Brain pericyte (primary cell): ENCODE data around the gene PYY.
"Not testable (repeated sequence)": the region's sequence is repeated elsewhere in the genome, so short reads cannot be mapped to it uniquely, and the experiment has no call there.

Experiments used
- DNase-seq: peaks from one replicate; pipeline ENCODE4 v3.0.0-alpha.2; 2012; ENCODE audit warnings: low read depth, low spot score

Gene PYY

DNA sequence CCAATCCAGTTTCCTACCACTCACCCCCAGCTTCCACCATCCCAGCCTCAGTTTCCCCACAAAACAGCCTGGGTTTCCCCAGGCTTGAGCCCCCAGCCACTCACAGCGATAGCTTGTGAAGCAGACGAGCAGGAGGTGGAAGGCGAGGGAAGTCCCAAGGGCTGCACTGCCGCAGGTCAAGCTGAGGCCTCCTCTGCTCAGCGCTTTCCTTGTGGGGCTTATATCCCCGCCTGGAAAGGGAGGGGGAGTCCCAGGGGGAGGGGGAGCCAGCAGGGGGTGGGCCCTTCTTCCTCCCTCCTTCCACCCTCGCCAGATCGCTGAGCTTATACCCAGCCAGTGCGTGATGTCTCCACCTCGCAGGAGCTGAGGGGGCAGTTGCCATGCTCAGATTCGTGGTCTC, at the start of gene PYY:
Gene PYY (minus strand): TSS at position 195 of the 400 bp plus-strand sequence. CDS start 457 bp downstream, outside the sequence.
- DNase-seq: no peak

DNA sequence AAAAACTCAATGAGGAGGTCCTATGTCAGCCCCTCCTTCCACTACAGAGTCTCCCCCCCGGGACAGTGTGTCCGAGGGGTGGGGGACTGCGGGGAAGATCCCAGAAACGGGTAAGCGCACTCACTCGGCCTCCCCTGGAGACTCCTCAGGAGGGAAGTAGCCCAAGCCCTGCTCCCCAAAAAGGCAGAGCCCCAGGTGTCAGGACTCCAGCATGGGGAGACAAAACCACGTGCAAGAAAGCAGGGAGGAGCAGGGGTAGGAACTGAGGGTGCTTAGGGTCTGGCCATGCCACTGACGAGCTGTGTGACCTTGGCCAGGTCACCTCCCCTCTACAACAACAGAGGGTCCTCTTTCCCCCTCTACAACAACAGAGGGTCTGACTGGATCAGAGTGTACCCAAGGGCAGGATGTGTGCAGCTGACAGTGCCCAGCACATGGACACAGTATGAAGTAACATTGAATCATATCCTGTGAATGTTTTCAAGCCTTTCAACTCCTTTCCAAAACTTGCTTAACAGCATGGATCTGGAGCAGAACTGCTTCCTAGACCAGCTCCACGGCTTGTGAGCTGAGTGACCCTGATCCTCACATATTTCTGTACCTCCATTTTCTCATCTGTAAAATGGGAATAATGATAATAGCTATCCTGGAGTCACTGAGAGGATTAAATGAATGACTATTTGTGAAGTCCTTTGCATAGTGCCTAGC, 48.6 kb upstream of the PYY start:
- no peak for DNase-seq

DNA sequence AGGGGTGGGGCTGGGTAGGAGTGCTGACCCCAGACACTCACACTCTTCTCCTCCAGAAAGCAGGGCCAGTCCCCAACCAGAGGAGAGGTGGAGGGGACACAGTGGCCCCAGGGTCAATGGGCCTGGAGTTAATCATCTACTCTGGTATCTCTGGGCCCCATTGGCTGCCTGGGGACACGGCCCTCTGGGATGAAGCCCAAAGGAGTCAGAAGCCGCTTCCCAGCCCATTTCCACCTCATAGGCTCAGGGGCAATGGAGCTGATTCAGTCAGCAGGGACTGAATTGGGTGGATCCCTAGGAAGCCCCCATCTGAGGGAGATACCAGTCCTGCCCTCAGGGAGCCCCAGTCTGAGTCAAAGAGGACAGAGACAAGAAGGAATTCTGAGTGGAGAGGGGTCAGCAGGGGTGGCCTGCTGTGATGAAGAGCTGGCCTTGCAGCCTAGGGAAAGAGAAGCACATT, 47.8 kb upstream of the PYY start:
- no peak for DNase-seq

DNA sequence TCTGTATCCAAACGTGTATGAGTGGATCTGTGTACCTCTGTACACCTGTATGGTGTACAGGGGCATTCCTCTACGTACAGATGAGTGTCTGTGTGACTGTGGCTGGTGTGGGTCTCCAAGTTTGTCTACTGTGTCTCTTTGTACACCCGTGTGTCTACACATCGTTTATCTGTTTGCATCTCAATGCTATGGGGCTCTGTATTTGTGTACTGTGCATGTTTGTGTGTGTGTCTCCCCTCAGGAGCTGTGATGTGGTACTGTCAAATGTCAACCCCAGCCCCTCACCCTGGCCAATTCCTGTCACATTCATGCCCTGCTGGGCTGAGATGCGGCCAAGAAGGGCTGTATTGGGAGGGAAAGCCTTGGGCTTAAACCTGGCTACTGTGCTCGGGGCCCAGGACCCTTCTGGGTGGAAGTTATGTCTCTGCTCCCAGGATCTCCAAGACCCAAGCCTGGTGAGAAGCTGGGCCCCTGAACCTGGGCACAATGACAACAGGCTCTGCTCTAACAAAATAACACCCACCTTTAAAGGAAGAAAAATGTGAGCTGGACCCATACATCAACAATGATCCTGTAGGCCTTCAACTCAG, 47.2 kb upstream of the PYY start:
- no peak for DNase-seq

DNA sequence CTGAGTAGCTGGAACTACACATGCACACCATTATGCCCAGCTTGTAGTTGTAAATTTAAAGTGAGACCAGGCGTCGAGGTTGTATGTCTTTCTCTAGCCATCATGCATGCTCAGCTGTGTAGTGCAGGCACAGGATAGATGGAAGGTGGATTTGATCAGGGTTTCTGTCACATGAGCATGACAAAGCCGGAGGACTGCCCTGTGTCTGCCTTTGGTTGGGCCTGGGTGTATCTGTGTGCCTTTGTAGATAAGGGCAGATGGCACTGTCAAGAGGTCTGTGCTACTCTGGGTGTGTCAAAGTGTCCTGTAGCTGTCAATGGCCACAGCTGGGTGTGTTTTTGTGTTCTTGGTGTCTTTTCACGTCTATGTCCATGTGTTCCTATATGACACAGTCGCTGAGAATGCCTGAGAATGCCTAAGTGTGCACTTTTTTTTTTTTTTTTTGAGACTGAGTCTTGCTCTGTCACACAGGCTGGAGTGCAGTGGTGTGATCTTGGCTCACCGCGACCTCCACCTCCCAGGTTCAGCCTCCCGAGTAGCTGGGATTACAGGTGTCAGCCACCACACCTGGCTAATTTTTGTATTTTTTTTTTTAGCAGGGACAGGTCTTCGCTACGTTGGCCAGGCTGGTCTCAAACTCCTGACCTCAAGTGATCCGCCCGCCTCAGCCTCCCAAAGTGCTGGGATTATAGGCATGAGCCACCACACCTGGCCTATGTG, 46.6 kb upstream of the PYY start:
- no peak for DNase-seq

DNA sequence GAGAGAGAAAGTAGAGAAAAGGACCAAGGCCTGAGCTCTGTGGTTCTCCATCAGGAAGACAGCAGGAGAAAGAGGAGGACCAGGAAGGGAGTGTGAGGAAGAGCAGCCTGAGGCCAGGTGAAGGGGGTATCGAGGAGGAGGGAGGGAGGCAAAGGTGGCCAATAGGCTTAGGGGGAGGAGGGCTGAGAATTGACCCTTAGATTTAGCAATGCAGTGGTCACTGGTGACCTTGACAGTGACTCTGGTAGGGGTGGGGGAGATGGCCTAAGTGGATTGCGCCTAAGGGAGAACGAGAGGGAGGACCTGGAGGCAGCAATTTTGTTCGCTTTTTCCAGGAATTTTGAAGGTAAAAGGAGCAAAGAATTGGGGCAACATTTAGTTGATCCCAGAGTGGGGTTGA, 45.3 kb upstream of the PYY start:
- no peak for DNase-seq

DNA sequence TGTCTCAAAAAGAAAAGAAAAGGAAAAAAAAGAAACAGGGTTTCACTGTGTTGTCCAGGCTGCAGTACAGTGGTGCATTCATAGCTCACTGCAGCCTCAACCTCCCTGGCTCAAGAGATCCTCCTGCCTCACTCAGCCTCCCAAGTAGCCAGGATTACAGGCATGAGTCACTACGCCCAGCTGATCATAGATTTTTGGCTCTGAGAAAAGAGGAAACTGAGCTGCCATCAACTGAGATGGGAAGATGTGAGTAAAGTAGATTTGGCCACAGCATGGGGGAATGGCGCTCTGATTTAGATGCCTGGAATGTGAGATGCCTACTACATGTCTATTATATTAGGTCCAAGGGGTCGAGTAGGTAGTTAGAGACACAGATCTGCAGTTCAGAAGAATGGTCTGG, 44.8 kb upstream of the PYY start:
- DNase-seq: no peak

DNA sequence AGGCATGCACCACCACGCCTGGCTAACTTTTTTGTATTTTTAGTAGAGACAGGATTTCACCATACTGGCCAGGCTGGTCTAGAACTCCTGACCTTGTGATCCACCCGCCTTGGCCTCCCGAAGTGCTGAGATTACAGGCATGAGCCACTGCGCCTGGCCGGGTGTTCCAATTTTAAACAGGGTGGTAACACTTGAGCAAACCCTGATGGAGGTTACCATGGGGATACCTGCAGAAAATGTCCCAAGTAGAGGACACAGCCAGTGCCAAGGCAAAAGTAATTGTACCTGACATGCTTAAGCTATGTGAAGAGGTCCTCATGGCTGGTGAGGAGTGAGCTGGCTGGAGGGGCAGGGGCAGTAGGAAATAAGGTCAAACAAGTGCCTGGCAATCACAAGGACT, 43.4 kb upstream of the PYY start:
- not testable (repeated sequence) for DNase-seq

DNA sequence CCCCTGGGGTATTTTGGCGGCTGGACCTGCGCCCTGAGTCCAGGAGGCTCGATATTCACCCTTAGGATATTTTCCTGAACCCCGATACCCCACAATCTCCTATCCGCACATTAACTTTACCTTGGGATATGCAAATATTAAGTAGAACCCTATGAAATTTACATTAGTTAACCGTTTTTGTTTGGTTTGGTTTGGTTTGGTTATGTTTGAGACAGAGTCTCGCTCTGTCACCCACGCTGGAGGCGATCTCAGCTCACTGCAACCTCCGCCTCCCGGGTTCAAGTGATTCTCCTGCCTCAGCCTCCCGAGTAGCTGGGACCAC, 41.4 kb upstream of the PYY start:
- DNase-seq: no peak

DNA sequence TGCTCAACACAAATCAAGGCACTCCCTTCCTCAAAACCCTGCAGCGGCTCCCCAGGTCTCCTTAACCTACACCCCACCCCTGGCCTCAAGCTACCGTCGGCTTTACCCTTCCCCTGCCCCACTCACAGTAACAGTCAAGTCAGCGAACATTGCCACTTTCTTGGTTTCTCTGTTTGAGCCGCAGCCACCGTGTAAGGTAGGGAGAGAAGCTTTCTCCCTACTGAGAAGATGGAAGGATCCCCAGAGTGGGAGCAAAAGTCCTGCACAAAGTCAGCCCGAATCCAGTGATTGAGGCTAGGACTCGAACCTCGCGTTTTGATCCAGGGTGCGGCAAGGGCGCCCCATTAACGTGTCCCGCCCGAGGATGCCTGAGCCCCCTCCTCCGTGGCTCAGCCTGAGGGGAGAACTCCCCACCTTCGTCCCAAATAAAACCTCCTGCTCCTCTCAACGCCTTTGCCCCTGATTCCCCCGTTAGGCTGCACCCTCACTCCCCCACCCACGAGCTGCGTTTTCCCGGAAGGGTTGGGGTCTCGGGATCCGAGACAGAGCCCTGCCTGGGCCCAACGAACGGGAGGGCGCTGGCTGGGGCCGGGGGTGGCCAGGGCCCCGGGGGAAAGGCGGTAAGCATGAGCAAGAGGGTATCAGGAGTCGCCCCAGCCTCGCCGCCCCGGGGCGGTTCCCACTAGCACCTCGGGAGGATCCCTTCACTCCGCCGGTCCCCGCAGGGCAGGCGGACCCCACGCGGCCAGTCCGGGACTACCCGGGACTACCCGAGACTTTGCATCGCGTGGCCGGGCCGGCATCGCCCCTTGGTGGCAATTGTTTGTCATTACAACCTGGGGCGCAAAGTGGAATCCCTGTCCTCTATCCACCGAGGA, 40.8 kb upstream of the PYY start:
- no peak for DNase-seq

DNA sequence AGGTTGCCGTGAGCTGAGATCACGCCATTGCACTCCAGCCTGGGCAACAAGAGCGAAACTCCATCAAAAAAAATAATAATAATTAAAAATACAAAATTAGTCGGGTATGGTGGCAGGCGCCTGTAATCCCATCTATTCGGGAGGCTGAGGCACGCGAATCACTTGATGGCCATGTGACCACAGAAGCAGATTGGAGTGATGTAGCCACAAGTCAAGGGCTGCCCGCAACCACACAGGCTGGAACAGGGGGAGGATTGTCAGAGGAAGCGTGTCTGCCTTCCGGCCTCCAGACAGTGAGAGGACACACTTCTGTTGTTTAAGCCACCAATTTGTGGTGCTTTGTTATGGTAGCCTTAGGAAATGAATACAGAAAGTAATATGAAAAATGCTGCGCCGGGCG, 38.9 kb upstream of the PYY start:
- DNase-seq: no peak

DNA sequence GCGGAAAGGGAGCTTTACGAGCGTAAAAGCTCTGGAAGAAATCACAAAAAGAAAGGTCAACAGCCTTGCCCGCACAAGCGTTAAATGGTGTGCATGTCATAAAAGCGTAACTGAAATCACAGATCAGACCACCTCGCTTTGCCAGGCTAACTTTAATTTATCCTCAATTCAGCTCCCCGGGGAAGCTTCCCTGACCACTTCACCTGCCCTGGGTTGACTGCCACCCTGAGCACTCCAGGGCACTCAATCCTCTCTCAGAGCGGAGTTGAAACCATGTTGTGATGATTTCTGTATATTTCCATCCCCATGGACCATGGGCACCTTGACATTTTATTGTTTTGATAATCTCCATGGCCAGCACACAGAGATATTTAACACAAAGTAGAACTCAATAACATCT, 34.6 kb upstream of the PYY start:
- DNase-seq: no peak

DNA sequence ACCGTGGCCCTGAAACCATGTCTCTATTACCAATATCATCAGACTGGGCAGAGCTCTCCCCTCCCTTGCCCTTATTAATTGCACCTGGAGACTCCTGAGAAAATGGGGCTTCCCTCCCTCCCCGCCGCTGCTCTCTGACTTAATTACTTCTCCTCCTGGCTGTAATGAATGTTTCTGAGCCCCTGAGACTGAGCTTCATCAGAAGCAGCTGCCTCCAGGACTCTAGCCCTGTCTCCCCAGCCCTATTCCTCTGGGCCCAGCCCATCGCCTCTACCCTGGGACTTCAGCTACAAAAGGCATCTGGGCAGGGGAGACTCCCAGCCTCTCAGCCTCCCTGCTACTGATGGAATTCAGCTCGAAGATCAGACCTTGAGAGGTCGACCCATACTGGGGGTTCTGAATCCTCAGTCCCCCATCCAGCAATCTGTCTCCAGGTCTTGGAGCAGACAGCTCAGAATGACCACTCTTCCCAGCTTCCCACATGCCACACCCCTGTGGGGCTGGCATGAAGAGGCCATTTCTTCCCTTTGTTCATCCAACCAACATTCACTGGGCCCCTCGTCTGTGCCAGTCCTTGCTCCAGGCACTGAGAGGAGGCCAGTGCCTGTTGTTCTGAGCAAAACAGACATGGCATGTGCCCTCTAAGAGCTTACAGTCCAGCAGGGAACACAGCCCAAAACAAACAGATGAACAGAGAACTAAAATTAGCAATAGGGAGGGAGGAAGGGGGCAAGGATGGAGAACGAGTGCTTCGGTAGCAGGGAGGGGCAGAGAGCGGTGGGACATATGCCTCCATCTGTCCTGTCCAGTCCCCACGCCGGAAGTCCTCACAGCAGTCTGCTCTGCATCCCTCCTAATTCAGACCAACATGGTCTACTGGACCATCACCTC, 33.6 kb upstream of the PYY start:
- no peak for DNase-seq

DNA sequence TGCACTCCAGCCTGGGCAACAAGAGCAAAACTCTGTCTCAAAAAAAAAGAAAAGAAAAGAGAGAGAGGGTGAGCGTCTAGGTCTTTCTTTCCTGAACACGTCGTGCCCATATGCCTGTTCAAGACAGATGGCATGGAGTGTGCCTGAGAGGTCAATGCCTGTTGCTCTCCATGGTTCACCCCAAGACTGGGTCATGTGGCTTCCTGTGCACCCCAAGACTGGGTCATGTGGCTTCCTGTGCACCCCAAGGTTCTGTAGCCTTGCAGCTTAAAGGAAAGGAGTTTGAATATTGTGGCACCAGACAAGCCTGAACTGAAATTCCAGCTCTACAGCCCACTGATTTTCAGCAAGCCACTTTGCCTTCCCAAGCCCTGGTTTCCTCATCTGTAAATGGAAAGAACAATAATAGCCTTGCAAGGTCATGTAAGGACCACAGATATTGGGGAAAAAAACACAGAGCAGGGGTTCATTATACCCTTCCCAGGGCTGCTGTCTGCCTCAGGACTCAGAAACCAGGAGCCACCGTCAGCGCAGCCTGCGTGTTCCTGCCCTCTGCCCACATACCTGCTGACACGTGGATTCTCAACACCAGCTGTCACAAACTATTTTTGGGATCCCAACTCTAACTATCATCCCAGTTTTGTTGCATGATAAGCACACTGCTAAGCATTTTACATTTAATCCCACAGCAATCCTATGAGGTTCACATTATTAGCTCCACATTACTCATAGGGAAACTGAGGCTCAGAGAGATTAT, 32.7 kb upstream of the PYY start:
- no peak for DNase-seq

DNA sequence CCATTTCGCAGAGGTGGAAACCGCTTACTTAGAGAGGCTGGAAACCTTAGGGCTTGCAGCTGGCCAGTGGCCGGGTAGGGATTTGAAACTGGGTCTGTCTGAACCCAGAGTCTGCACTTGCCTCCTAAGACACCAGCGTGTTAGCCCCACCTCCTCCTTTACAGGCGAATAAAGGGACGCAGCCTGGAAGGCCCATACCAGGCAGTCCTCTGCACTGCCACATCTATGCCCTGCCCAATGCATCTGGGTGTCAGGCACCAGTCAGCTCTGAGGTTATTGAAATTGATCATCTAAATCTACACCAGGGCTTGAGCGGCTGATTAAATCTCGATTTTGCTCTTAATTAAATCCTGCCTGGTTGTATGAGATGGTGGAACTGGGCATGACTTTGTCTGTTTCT, 30.8 kb upstream of the PYY start:
- DNase-seq: no peak

DNA sequence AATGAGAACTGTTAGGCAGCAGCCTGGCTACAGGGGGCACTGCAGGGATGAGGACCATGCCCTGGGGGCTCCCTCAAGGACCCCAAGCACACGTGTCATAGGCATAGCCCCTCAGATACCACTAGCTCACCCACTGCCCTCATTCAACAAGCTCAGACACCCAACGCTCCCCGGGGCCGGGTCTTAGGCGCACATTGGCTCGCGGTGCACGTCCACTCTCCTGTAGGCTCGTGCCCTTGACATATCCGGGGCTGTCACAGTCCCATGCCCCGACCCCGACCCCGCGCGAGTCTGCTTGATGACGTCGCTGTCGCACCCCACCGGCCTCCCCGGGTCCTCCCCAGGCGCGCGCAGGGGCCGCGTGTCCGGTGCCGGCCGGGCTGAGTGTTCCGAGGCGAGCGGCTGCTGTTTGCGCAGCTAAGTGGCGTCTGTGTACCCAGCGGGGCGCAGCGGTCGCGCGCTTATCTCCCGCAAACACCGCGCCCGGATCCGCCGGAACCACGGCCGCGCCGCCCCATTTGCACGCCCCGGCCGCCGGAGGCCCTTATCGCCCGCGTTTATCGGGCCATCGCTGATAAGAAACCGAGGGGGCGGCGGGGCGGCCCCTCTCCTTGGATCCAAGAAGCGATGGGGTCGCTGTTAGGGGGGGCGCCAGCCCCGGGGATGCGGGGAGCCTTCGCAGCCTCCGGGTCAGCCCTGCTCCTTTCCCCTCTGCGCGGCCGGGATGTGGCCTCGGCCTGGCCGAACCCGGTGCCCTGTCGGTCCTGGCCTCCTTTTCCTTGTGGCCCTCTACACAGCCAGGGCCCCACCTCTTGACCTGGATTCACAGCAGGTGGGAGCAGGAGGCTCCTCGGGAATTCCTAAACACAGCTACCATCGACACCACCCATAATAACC, 30.0 kb upstream of the PYY start:
- DNase-seq: no peak

DNA sequence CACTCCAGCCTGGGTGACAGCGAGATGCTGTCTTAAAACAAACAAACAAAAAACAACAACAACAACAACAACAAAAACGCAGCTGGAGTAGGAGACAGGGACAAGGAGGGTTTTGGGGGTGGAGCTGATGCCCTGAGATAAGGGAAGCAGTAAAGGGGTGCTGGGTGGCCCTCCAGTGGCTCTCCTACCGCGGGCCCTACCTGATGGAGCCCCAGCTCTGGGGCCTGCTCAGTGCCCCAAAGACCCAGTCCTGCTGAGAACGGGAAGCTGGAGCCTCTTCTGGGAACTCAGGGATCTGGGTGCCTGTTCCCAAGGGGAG, 29.4 kb upstream of the PYY start:
- DNase-seq: no peak

DNA sequence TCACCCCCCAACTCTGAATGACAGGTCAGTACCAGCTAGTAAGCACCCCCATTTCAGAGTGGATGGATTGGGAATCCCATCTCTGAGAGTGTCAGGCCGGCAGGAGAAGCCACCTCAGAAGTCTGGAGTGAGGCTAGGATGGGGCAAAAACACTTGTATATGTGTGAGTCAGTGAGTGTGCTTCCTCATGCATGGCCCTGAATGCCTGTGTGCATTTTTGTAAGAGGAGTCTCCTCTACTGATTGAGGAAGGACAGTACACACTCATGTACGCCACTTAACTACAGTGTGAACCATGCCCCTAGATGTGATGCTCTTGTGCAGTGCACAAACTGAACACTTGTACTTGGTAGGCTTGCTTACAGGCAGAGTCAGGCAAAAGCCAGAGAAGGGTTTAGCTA, 28.4 kb upstream of the PYY start:
- no peak for DNase-seq

DNA sequence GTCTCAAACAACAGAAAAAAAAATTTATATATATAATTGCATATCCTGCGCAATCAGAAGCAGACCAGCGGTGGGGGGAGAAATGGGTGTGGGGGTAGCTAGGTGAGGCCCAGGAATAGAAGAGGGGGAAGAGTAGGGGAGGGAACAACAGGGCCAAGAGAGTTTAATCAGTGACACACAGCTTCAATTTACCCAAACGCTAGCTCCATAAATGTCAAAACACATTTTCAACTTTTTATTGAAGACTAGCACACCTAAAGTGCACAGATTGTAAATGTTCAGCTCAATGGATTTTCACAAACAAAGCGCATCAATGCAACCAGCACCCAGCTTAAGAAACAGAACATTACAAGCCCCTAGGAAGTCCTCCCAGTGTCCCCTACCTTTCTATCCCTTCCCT, 25.9 kb upstream of the PYY start:
- no peak for DNase-seq

DNA sequence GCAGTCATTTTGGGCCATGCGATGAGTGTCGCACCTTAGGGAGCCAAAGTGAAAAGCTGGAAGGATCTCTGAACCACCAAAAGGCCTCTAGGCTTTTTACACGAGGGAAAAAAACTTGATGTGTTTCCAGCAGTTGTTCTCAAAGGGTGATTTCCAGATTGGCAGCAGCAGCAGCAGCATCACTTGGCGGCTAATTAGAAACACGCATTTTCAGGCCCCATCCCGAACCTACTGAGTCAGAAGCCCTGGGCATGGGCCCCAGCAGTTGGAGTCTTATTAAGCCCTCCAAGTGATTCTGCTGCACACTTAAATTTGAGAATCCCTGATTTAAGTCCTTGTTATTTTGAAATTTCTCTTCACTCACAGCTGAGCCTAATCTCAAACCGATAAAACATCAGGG, 25.3 kb upstream of the PYY start:
- DNase-seq: no peak
